ENCODE results near the gene SAMD9L. TPM values are rescaled to one million over a fixed set of nuclear protein-coding genes. Genes with fewer than 3 reads are reported as not detected.

Gene SAMD9L
- total and polyA plus RNA-seq, 2 of the 4 experiments (the other 2 are of a cell fraction): 1.9 to 4.1 TPM

DNA sequence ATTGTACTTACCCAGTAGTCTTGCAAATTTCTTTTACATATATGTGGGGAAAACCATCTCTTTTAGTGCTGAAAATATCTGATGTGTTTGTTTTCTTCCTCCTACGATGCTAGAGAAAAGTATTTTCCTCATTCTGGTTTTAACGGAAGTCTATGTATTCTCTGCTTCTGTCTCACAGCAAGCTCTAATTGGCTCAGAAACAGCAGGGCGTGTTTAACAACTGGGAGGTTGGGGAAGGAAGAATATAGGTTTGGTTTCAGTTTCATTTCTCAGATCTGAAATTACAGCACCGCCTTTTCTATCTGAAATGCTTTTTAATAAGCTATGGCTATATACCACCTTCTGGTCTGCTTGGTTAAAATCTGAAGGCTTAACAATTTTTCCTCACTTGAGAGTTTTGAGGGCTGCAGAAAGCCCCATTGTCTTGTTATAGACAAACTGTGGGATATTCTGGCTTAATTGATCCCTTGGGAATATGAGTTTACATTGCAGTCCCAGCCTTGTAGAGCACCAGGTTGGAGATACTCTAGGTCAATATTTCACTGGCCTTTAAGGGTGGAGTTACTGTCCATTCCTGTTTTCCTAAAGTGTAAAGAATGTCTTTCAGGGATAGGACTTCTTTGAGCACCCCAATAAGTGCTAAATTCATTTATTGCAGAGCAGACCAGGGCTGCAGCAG, 30.2 kb downstream of the SAMD9L start, which contains the start of gene SAMD9 (continued):
- TF ChIP-seq RAD21 (IDR thresholded peaks at IDR 0.05; ENCODE audit: low read length) (no peak), MAZ (IDR thresholded peaks at IDR 0.05; ENCODE audit: borderline replicate concordance, low read depth, low read length) (no peak)

DNA sequence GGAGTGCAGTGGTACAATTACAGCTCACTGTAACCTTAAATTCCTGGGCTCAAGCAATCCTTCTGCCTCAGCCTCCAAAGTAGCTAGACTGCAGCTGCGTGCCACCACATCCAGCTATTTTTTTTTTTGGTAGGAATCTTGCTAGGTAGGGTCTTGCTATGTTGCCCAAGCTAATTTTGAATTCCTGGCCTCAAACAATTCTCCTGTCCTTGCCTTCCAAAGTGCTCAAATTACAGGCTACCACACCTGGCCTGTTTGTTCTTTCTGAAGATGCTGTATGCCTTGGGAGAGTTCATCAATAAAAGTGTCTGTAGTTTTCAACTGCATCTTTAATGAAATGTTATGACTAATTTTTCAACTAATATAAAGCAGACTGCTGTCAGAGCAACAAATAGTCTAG, 30.9 kb downstream of the SAMD9L start:
- Histone ChIP-seq H4K91ac (ENCODE audit: insufficient read depth, low read depth, low read length) (no peak overlapping the region), H4K5ac (ENCODE audit: low read depth, low read length) (peak overlapping the region; percentile 85; the same call in 1 of the 2 replicates), H3K9ac (ENCODE audit: low read depth, low read length) (no peak overlapping the region; the same call in 1 of the 2 replicates), H3K27me3 (ENCODE audit: control insufficient read depth, insufficient read depth, low read length) (no peaks in the 10 kb centered on the region), H3K18ac (ENCODE audit: low read depth, low read length) (no peak overlapping the region), H3K79me1 (ENCODE audit: low read depth in 1 of 2, low read length in 2 of 2) (peaks cover 5 to 9% of the 10 kb centered on the region in 2 experiments; a peak in 3 of 4 replicates), H2AK5ac (ENCODE audit: low read depth, low read length) (peak overlapping the region; percentile 35; the same call in 1 of the 2 replicates), H3K14ac (replicated peaks; ENCODE audit: low read depth, low read length) (no peak overlapping the region), H2BK5ac (ENCODE audit: low read depth, low read length, poor library complexity, severe bottlenecking) (no peak overlapping the region), H3K9me3 (ENCODE audit: control insufficient read depth, insufficient read depth, low read length) (no peaks in the 10 kb centered on the region), H3K4me2 (ENCODE audit: low read depth, low read length) (peak overlapping the region; percentile 96), H3K4ac (ENCODE audit: low read depth, low read length) (peak overlapping the region; percentile 4; the same call in 1 of the 2 replicates), H2AFZ (replicated peaks; ENCODE audit: low read length, poor library complexity) (no peak overlapping the region), H3K4me3 (ENCODE audit: insufficient read depth, low read depth, low read length) (peak overlapping the region; percentile 24), H2BK20ac (ENCODE audit: low read depth, low read length) (no peak overlapping the region), H2AK9ac (replicated peaks; ENCODE audit: low read depth, low read length, poor library complexity) (no peak overlapping the region), H3K23ac (ENCODE audit: low read depth, low read length) (no peak overlapping the region), H2BK120ac (ENCODE audit: low read depth, low read length) (peak overlapping the region; percentile 20; the same call in 1 of the 2 replicates), H3K9me1 (ENCODE audit: insufficient read depth, low read length) (no peaks in the 10 kb centered on the region), H3K27ac (ENCODE audit: insufficient read depth, low read length) (no peak overlapping the region), H3K36me3 (ENCODE audit: control insufficient read depth, insufficient read depth, low read length) (no peaks in the 10 kb centered on the region), H3K4me1 (ENCODE audit: control insufficient read depth, insufficient read depth, low read length) (peaks cover 7% of the 10 kb centered on the region), H4K20me1 (ENCODE audit: insufficient read depth, low read length) (no peaks in the 10 kb centered on the region), H4K8ac (ENCODE audit: low read depth in 2 of 2, low read length in 2 of 2) (peak overlapping the region in 1 of 2 experiments; percentile 8; a peak in 1 of 4 replicates), H3K56ac (ENCODE audit: extremely low read depth, insufficient read depth, low read length) (no peak overlapping the region), H2BK15ac (ENCODE audit: low read depth, low read length) (no peak overlapping the region; the same call in 2 of the 3 replicates)
- CTCF ChIA-PET: interaction anchor here (0.6 to 1.6 kb wide), 2 partner anchors 25 to 26 kb away, joined by 3 read pairs; no protein-coding TSS in a partner anchor
- dilution Hi-C loops (cut with HindIII; ENCODE audit: low sequenced_read_pairs, unreplicated experiment): no loop called here
- DNase-seq (no peak), ATAC-seq (ENCODE audit: low read depth) (no peak)
- in situ Hi-C loops (cut with MboI; ENCODE audit: low sequenced_read_pairs): no loop called here
- no TSS peak for BruUV-seq (replicated peaks)
- intact Hi-C loops (cut with micrococcal nuclease): no loop called here
- TF ChIP-seq, protein P1, sequence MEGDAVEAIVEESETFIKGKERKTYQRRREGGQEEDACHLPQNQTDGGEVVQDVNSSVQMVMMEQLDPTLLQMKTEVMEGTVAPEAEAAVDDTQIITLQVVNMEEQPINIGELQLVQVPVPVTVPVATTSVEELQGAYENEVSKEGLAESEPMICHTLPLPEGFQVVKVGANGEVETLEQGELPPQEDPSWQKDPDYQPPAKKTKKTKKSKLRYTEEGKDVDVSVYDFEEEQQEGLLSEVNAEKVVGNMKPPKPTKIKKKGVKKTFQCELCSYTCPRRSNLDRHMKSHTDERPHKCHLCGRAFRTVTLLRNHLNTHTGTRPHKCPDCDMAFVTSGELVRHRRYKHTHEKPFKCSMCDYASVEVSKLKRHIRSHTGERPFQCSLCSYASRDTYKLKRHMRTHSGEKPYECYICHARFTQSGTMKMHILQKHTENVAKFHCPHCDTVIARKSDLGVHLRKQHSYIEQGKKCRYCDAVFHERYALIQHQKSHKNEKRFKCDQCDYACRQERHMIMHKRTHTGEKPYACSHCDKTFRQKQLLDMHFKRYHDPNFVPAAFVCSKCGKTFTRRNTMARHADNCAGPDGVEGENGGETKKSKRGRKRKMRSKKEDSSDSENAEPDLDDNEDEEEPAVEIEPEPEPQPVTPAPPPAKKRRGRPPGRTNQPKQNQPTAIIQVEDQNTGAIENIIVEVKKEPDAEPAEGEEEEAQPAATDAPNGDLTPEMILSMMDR (conservative IDR thresholded peaks at IDR 0.05; ENCODE audit: low read depth, low read length): no peak
- POLR2A ChIA-PET (ENCODE audit: unreplicated experiment): interaction anchor here (0.6 to 1.0 kb wide), 2 partner anchors 29 to 57 kb away, joined by 3 to 7 read pairs; no protein-coding TSS in a partner anchor
- no CpG with 5 or more reads among the region's 1 CpG for WGBS, 2 experiments (ENCODE audit: extremely low coverage in 2 of 2, insufficient read length in 1 of 2)

Data from IMR-90 (cell line).